KOPT-K1 (cell line): ENCODE results near the gene TBC1D2B.
"Not testable (repeated sequence)": the region's sequence is repeated elsewhere in the genome, so short reads cannot be mapped to it uniquely, and the experiment has no call there.

Experiments used
- H3K27ac ChIP-seq: fragments of 200-600 bp; sonication (generic); 2 replicates; pipeline ENCODE4 v1.5.1; 2016; ENCODE audit warnings: antibody characterized with exemption, mild to moderate bottlenecking, low read depth, low read length; ENCODE audit not compliant: poor library complexity, severe bottlenecking
- H3K36me3 ChIP-seq: fragments of 200-600 bp; sonication (generic); 2 replicates; pipeline ENCODE4 v1.5.1; 2017; ENCODE audit warnings: antibody characterized with exemption, mild to moderate bottlenecking, low read length, moderate library complexity; ENCODE audit not compliant: insufficient read depth
- H3K9me3 ChIP-seq: fragments of 200-600 bp; sonication (generic); 2 replicates; pipeline ENCODE4 v1.5.1; 2017; ENCODE audit warnings: antibody characterized with exemption, low read length, mild to moderate bottlenecking; ENCODE audit not compliant: insufficient read depth, poor library complexity, severe bottlenecking

TBC1D2B gene

GRCh38 chr15:77982127-77982490 is 95.4 kb downstream of the TBC1D2B start:
- Histone ChIP-seq H3K9me3 (no peaks in the 10 kb centered on the region), H3K36me3 (no peaks in the 10 kb centered on the region), H3K27ac (no peak overlapping the region)

- Histone ChIP-seq H3K27ac (no peak overlapping the region), H3K36me3 (no peaks in the 10 kb centered on the region), H3K9me3 (no peaks in the 10 kb centered on the region)
Measured at GRCh38 chr15:77981281-77982126, 96.0 kb downstream of the TBC1D2B start.

DNA sequence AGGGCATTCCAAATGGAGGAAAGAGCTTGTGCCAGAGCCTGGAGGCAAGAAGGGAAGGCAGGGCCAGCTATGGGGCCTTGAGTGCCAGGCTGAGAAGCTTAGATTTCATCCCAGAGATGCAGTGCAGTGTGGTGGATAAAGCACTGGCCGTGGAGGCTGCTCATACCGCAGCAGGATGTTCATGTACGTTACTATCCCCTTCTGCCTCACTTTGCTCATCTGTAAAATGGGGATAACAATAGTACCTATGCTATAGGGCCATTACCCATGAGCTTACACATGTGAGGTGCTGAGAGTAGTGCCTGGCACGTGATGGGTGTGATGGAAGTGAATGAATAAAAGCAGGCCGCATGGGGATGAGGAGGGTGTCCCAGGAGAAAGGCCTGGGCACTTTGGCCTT is 96.8 kb downstream of the TBC1D2B start:
- not testable (repeated sequence) for H3K27ac ChIP-seq, H3K36me3 ChIP-seq, H3K9me3 ChIP-seq

DNA sequence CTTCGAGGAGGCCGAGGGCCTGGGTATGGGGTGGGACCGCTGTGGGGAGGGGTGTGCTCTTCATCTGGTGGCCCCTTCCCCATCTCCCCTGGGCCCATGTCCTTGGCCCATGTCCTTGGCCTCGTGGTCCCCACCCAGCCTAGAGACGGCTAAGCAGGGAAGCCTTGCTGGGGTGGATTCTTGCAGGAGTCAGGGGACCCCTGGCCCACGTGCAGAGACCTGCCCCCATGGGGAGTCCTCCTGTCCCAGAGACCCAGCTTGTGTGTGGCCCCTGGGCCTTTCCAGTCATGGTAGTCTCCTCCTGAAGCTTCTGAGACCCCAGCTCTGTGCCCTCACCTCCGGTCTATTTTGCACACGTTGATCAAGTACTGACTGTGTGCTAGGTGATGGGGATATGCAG is 97.4 kb downstream of the TBC1D2B start:
- no peaks in the 10 kb centered on the region for H3K36me3 ChIP-seq
- H3K9me3 ChIP-seq = no peaks in the 10 kb centered on the region
- no peak overlapping the region for H3K27ac ChIP-seq

DNA sequence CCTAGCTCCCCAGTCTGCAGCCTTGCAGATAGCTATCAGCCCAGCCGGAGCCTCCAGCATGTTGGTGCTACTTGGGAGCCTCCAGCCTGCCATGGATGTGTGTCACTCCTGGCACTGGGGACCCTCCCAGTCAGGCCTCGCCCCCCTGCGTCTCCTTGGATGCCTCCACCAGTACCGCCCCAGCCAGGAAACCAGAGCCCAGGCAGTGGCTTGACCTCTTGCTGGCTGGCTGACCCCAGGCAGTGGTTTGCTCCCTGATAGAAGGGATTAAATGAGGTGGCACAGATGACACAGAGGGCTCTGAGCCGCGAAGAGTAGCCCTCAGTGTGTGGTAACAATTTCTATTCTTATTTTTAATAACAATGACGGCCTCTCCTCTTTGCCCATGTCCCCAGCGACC is 98.4 kb downstream of the TBC1D2B start:
- H3K27ac ChIP-seq, H3K9me3 ChIP-seq, H3K36me3 ChIP-seq: not testable (repeated sequence)

GRCh38 chr15:77978759-77979145 is 98.8 kb downstream of the TBC1D2B start:
- H3K27ac ChIP-seq, H3K36me3 ChIP-seq, H3K9me3 ChIP-seq: not testable (repeated sequence)

- not testable (repeated sequence) for H3K36me3 ChIP-seq, H3K27ac ChIP-seq, H3K9me3 ChIP-seq
Measured at GRCh38 chr15:77977903-77978758, 99.4 kb downstream of the TBC1D2B start.

DNA sequence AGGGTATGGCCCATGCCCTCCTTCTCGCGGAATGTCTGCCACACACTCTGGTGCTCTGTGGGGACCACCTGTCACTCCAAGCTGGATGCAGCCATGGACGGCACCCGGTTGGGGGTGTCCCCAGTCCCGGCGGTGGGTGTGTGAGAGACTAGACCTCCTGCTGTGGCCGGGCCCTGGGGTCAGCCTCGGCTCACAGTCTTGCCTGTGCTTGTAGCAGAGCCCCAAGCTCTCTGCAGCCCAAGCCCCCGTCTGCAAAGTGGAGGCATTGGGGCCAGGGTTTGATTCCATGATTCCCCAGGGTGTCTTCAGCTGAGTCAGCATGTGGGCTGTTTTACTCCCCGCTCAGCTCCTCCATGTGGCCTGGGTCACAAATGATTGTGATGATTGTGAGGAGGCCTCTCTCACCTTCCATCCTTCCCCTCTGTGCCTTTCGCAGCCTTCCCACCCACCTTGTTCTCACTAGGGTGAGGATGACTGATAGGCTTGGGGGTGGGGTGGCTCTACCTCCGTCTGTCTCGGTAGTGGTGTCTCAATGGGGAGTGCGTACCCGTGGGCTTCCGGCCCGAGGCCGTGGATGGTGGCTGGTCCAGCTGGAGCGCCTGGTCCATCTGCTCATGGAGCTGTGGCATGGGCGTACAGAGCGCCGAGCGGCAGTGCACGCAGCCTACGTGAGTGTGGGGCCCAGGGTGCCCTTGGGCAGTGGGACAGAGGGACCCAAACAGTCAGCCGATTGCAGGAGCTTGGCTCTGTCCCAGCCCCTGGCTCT is 100.6 kb downstream of the TBC1D2B start:
- H3K27ac ChIP-seq = not testable (repeated sequence)

DNA sequence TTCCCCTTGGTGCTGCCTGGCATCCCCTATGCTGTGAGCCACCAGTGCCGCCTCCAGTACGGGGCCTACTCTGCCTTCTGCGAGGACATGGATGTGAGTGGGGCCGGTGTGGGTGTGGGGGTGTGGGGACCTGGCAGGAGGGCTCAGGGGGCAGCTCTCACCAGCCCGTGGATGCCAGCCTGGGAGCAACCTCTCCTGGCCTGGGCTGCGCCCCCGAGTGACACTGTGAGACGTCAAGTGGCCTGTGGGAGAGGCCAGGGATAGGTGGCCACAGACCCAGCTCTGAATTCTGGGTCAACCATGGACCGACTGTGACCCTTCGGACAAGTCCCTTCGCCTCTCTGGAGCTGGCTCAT is 101.4 kb downstream of the TBC1D2B start:
- not testable (repeated sequence) for H3K27ac ChIP-seq, H3K9me3 ChIP-seq, H3K36me3 ChIP-seq

More for the DNA sequence above, 100.6 kb downstream of the TBC1D2B start:
- H3K9me3 ChIP-seq, H3K36me3 ChIP-seq: not testable (repeated sequence)

GRCh38 chr15:77975332-77976094 is 102.0 kb downstream of the TBC1D2B start:
- H3K36me3 ChIP-seq = no peaks in the 10 kb centered on the region
- H3K27ac ChIP-seq = no peak overlapping the region
- H3K9me3 ChIP-seq = no peaks in the 10 kb centered on the region

DNA sequence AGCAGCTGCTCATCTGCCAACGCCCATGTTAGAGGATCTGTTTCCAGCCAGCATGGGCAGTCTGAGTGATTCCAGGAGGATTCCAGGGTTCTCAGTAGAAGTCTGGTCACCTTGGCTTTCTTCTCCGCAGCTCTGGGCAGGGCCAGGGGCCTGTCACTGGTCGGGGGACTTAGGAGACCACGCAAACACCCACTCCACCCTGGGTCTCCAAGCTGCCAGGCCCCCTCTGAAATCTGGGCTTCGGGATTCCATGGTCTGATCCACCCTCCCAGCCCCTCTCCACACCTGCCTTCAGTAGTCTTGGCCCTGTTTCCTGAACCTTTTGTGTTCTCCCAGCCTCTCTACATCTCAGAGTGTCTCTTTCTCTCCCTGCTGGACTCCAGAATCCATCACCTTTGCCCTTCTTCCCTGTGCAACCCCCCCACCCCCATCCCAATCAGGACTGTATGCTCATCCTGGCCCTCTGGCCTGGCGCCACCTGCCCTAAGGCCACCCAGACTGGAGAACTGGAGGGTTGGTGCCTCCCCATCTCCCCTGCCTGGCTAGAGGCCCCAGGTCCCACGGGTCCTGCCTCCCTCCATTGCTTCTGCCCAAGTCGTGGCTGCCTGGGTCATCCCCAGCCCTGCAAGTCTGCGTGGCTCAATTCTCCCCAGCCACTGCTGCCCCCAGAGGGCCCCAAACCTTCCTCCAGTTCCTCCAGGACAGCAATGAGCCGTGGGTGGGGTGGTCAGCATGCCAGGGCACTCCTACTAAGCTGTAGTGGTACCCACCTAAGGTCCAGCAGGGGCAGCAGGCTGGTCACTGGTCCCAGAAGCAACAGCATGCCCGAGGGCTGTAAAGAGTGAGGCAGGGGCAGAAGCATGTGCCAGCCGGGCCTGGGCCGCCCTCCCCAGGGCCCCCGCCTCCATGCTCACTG is 102.8 kb downstream of the TBC1D2B start:
- Histone ChIP-seq H3K9me3 (no peaks in the 10 kb centered on the region), H3K27ac (no peak overlapping the region), H3K36me3 (no peaks in the 10 kb centered on the region)

DNA sequence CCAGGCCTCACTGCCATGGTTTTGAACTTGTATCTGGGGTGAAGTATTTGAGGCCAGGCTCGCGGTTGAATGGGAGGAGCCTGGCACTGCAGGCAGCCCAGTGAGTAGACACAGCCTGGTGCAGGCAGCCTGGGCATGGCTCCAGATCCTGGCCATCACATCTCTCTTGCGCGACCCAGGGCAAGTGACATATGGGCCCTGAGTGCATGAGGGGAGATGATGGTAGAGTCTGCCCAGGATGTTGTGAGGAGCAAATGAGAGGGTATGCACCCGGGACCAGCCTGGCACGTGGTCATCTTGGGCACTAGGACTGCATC is 103.5 kb downstream of the TBC1D2B start:
- Histone ChIP-seq H3K36me3 (no peaks in the 10 kb centered on the region), H3K27ac (no peak overlapping the region), H3K9me3 (no peaks in the 10 kb centered on the region)

DNA sequence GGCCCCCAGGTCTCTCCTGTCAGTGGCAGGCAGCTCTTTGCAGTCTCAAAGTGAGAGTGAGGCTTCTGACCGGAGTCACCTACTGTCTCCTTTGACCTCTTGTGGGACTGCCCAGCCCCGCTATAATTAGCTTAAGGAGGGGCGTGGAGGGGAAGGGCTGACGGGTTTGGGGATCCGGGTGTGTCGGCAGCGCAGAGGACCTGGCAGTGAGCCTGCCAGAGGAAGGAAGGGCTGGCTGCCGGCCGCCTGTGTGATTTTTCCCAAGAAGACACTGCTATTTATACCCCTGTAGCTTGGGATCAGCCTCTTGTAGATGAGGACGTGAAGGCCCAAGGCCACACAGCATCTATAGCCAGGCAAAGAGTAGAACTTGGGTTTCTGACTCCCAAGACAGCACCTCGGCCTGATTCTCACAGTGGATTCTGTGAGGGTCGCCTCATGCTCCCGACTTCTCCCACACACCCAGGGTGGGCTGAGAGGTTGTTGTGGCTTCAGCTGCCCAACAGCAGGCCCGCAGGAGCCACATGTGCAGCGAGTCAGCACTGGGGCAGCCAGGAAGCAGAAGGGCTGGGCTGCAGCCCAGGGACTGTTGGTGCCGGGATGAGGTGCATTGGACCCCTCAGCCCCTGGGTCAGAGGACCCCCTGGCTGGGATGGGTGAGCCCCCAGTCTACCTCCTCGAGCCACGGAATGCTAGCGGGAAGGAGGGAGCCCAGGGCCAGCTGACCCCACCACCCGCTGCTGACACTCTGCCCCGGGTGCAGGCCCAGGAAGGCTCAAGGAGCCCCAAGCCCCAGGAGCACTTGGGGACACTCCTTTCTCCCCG is 104.0 kb downstream of the TBC1D2B start:
- not testable (repeated sequence) for H3K9me3 ChIP-seq, H3K27ac ChIP-seq, H3K36me3 ChIP-seq
